Stomach (tissue), 9 donors: ENCODE measurements around the gene WDR20. TPM values are rescaled to one million over a fixed set of nuclear protein-coding genes. Genes with fewer than 3 reads are reported as not detected.
"Not testable (repeated sequence)": the region's sequence is repeated elsewhere in the genome, so short reads cannot be mapped to it uniquely, and the experiment has no call there.

Experiments
- DNase-seq, 2 donors: peaks; one replicate each; pipeline versions ENCODE4 v3.0.0 to v3.0.0-alpha.2; 2013 to 2019
- H3K27ac ChIP-seq, 5 donors: fragments of 200-600 bp in 4 of 5; sonication (generic) in 4 of 5; one replicate each; pipeline ENCODE4 v1.5.1; 2013 to 2019; ENCODE audit warnings: mild to moderate bottlenecking in 1 of 5, moderate library complexity in 1 of 5
- H3K27me3 ChIP-seq, 3 donors: fragments of 200-600 bp; sonication (generic); one replicate each; pipeline ENCODE4 v1.5.1; 2017 to 2019; ENCODE audit warnings: mixed run types in 1 of 3
- H3K36me3 ChIP-seq, 4 donors: fragments of 200-600 bp; sonication (generic); 1 replicate in 3 of 4; 2 replicates in 1 of 4; pipeline ENCODE4 v1.5.1; 2016 to 2019
- H3K4me1 ChIP-seq, 4 donors: fragments of 200-600 bp; sonication (generic); one replicate each; pipeline ENCODE4 v1.5.1; 2016 to 2019
- H3K4me3 ChIP-seq, 4 donors: fragments of 200-600 bp; sonication (generic) in 3 of 4; one replicate each; pipeline ENCODE4 v1.5.1; 2016 to 2019; ENCODE audit warnings: mild to moderate bottlenecking in 1 of 4
- H3K9me3 ChIP-seq, 4 donors: fragments of 200-600 bp; sonication (generic); one replicate each; pipeline ENCODE4 v1.5.1; 2016 to 2019
- EP300 ChIP-seq: sonication (generic); formaldehyde crosslinking; IDR thresholded peaks from one replicate; pipeline ENCODE4 v1.6.1; 2017; ENCODE audit warnings: antibody characterized with exemption
- POLR2A ChIP-seq, 4 donors: fragments of 450-650 bp; IDR thresholded peaks; one replicate each; pipeline ENCODE4 v1.6.1; 2016; ENCODE audit warnings: antibody characterized with exemption in 4 of 4, control low read depth in 2 of 4, mild to moderate bottlenecking in 1 of 4, moderate library complexity in 1 of 4
- POLR2AphosphoS5 ChIP-seq, 3 donors: sonication (generic); formaldehyde crosslinking; IDR thresholded peaks; one replicate each; pipeline ENCODE4 v1.6.1; 2016; ENCODE audit warnings: antibody characterized with exemption in 3 of 3
- WGBS, 5 donors: extraction: QIAGEN DNeasy Blood & Tissue Kit in 3 of 5; methylation state at CpG; one replicate each; pipeline versions ENCODE4 v1.1.5 to v1.1.7; 2013 to 2018; 5-methylcytosine and 5-hydroxymethylcytosine counted together
- intact Hi-C: fragments of 100-400 bp; cut with DNase I; formaldehyde crosslinking; loops from one replicate; pipeline ENCODE4 v1.15.1; 2023; ENCODE audit warnings: low total_unique reads
- polyA plus RNA-seq, 3 donors: library from polyadenylated mRNA; stranded (reverse); fragments of 200-250 nt; gene quantifications; one replicate each; pipeline ENCODE4 v1.2.3, GENCODE V29; 2013
- total RNA-seq, 5 donors: library from RNA; depleted of rRNA; stranded (reverse); fragments of >200 nt; gene quantifications; one replicate each; pipeline versions ENCODE4 v1.1.0 to v1.2.3, GENCODE V29; 2014 to 2016
- TF ChIP-seq, protein P1 (sequence below), 7 experiments: fragments of 450-650 bp in 4 of 7; fragments of 200-600 bp in 3 of 7; sonication (generic) in 3 of 7; IDR thresholded peaks; one replicate each; pipeline ENCODE4 v1.5.1; 2016 to 2019; ENCODE audit warnings: antibody characterized with exemption in 7 of 7, control low read depth in 2 of 7, mild to moderate bottlenecking in 1 of 7
- donor health status: healthy with polysubstance abuse.
- donor health status: Bipolar disorder and iron deficiency.
- donor health status: healthy.

Gene WDR20
- total and polyA plus RNA-seq, 8 donors: 8.2 to 44.2 (median 14.5) TPM

- TF ChIP-seq EP300 (no peak), POLR2AphosphoS5 (IDR thresholded peaks at IDR 0.05) (no peak), POLR2A (IDR thresholded peaks at IDR 0.05) (no peak)
- TF ChIP-seq, protein P1, sequence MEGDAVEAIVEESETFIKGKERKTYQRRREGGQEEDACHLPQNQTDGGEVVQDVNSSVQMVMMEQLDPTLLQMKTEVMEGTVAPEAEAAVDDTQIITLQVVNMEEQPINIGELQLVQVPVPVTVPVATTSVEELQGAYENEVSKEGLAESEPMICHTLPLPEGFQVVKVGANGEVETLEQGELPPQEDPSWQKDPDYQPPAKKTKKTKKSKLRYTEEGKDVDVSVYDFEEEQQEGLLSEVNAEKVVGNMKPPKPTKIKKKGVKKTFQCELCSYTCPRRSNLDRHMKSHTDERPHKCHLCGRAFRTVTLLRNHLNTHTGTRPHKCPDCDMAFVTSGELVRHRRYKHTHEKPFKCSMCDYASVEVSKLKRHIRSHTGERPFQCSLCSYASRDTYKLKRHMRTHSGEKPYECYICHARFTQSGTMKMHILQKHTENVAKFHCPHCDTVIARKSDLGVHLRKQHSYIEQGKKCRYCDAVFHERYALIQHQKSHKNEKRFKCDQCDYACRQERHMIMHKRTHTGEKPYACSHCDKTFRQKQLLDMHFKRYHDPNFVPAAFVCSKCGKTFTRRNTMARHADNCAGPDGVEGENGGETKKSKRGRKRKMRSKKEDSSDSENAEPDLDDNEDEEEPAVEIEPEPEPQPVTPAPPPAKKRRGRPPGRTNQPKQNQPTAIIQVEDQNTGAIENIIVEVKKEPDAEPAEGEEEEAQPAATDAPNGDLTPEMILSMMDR (IDR thresholded peaks at IDR 0.05): no peak
- H3K27ac ChIP-seq: peak overlapping the region in 1 of 5 donors; percentile 49
- peaks cover 0 to 15% (median 12%) of the 10 kb centered on the region in 4 donors for H3K4me1 ChIP-seq
- DNase-seq: no peak
- H3K9me3 ChIP-seq: no peaks in the 10 kb centered on the region
- no peak overlapping the region for H3K4me3 ChIP-seq
- peaks cover 0 to 27% (median 20%) of the 10 kb centered on the region in 4 donors for H3K36me3 ChIP-seq
- WGBS, 5 donors: 88 to 97% (median 96%) methylated on average over 11 to 12 of the region's 12 CpGs
- no peaks in the 10 kb centered on the region for H3K27me3 ChIP-seq
- intact Hi-C loops: loop anchor here (5.0 kb wide), 1 partner anchor 76 kb away; no protein-coding TSS in a partner anchor
Observed at GRCh38 chr14:102236026-102236425, 96.3 kb downstream of the WDR20 start.

DNA sequence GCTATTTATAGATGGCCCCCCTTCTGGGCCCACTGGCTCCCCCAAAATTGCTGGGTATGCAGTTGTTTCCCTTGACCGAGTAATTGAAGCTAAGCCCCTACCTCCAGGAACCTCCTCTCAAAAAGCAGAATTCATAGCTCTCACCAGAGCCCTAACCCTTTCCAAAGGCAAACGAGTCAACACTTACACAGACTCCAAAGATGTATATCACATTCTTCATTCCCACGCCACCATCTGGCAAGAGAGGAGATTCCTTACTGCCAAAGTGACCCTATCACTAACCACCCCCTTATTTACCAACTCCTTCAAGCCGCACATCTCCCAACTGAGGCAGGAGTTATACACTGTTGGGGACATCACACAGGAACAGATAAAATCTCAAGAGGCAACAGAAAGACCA is 98.4 kb downstream of the WDR20 start:
- Histone ChIP-seq H3K36me3 (peaks cover 0 to 6% (median 3%) of the 10 kb centered on the region in 4 donors), H3K4me1 (peaks cover 0 to 15% (median 12%) of the 10 kb centered on the region in 4 donors), H3K9me3 (no peaks in the 10 kb centered on the region), H3K27me3 (no peaks in the 10 kb centered on the region), H3K27ac (no peak overlapping the region), H3K4me3 (no peak overlapping the region)
- no peak for DNase-seq
- 60 to 73% (median 70%) methylated on average over 4 of the region's 4 CpGs for WGBS, 5 donors
- intact Hi-C loops: loop anchor here (5.0 kb wide), 1 partner anchor 74 kb away; no protein-coding TSS in a partner anchor
- TF ChIP-seq POLR2AphosphoS5 (IDR thresholded peaks at IDR 0.05): no peak
- TF ChIP-seq POLR2A (IDR thresholded peaks at IDR 0.05): no peak
- TF ChIP-seq, protein P1 (IDR thresholded peaks at IDR 0.05): no peak
- no peak for TF ChIP-seq EP300

- DNase-seq: no peak
- Histone ChIP-seq H3K36me3 (no peaks in the 10 kb centered on the region), H3K27ac (no peak overlapping the region), H3K4me1 (peaks cover 0 to 15% (median 12%) of the 10 kb centered on the region in 4 donors), H3K4me3 (no peak overlapping the region), H3K9me3 (no peaks in the 10 kb centered on the region), H3K27me3 (no peaks in the 10 kb centered on the region)
- intact Hi-C loops: loop anchor here (5.0 kb wide), 1 partner anchor 74 kb away; no protein-coding TSS in a partner anchor
- no peak for TF ChIP-seq EP300
- no peak for TF ChIP-seq POLR2A (IDR thresholded peaks at IDR 0.05)
- TF ChIP-seq, protein P1 (IDR thresholded peaks at IDR 0.05): no peak
- no peak for TF ChIP-seq POLR2AphosphoS5 (IDR thresholded peaks at IDR 0.05)
- 90 to 96% (median 93%) methylated on average over 3 of the region's 3 CpGs for WGBS, 5 donors
Observed at GRCh38 chr14:102238766-102239165, 99.1 kb downstream of the WDR20 start.

- TF ChIP-seq POLR2A (IDR thresholded peaks at IDR 0.05) (no peak), EP300 (no peak), POLR2AphosphoS5 (IDR thresholded peaks at IDR 0.05) (no peak)
- TF ChIP-seq, protein P1 (IDR thresholded peaks at IDR 0.05): no peak
- 92 to 96% (median 94%) methylated on average over 4 of the region's 4 CpGs for WGBS, 5 donors
- no peaks in the 10 kb centered on the region for H3K9me3 ChIP-seq
- H3K27ac ChIP-seq: no peak overlapping the region
- intact Hi-C loops: loop anchor here (5.0 kb wide), 1 partner anchor 73 kb away; no protein-coding TSS in a partner anchor
- no peaks in the 10 kb centered on the region for H3K27me3 ChIP-seq
- no peak for DNase-seq
- H3K36me3 ChIP-seq: no peaks in the 10 kb centered on the region
- H3K4me3 ChIP-seq: no peak overlapping the region
- H3K4me1 ChIP-seq: peaks cover 0 to 15% (median 12%) of the 10 kb centered on the region in 4 donors
Observed at GRCh38 chr14:102239231-102239630, 99.5 kb downstream of the WDR20 start.

GRCh38 chr14:102240481-102240880 is 100.8 kb downstream of the WDR20 start:
- H3K27me3 ChIP-seq, H3K4me3 ChIP-seq, H3K4me1 ChIP-seq, intact Hi-C loops, H3K36me3 ChIP-seq, DNase-seq, H3K9me3 ChIP-seq, H3K27ac ChIP-seq: not testable (repeated sequence)
- WGBS, 5 donors: 92 to 98% (median 93%) methylated on average over 5 of the region's 5 CpGs
